ENCODE results near the gene NUP214.

GRCh38 chr9:131081868-131082267, 43.5 kb upstream of the NUP214 start:
- TF ChIP-seq CTCF (IDR thresholded peaks at IDR 0.05) = no peak
- no peak for TF ChIP-seq POLR2A (IDR thresholded peaks at IDR 0.05)
